Ishikawa (cell line): ENCODE results near the gene ANO6.

Source experiments
- CEBPB ChIP-seq: IDR thresholded peaks from 2 replicates; pipeline ENCODE4 v1.6.1; 2012
- CREB1 ChIP-seq: IDR thresholded peaks from 2 replicates; pipeline ENCODE4 v1.6.1; 2012; ENCODE audit warnings: low read depth
- EGR1 ChIP-seq: IDR thresholded peaks from 2 replicates; pipeline ENCODE4 v1.6.1; 2012
- EP300 ChIP-seq: IDR thresholded peaks from 2 replicates; pipeline ENCODE4 v1.6.1; 2012; ENCODE audit warnings: borderline replicate concordance
- FOXM1 ChIP-seq: IDR thresholded peaks from 2 replicates; pipeline ENCODE4 v1.6.1; 2012; ENCODE audit warnings: low read depth, borderline replicate concordance
- MAX ChIP-seq: IDR thresholded peaks from 2 replicates; pipeline ENCODE4 v1.6.1; 2012
- NFIC ChIP-seq: IDR thresholded peaks from 2 replicates; pipeline ENCODE4 v1.6.1; 2012
- RAD21 ChIP-seq: IDR thresholded peaks from 2 replicates; pipeline ENCODE4 v1.6.1; 2012; ENCODE audit warnings: low read depth
- REST ChIP-seq: IDR thresholded peaks from 2 replicates; pipeline ENCODE4 v1.6.1; 2012; ENCODE audit warnings: low read depth, mild to moderate bottlenecking
- TAF1 ChIP-seq: IDR thresholded peaks from 2 replicates; pipeline ENCODE4 v1.6.1; 2012; ENCODE audit warnings: low read depth, mild to moderate bottlenecking
- TCF12 ChIP-seq: IDR thresholded peaks from 2 replicates; pipeline ENCODE4 v1.6.1; 2012; ENCODE audit warnings: low read depth
- TEAD4 ChIP-seq: IDR thresholded peaks from 2 replicates; pipeline ENCODE4 v1.6.1; 2012
- USF1 ChIP-seq: IDR thresholded peaks from 2 replicates; pipeline ENCODE4 v1.6.1; 2012
- YY1 ChIP-seq: IDR thresholded peaks from 2 replicates; pipeline ENCODE4 v1.6.1; 2012; ENCODE audit warnings: low read depth
- ZBTB7A ChIP-seq: IDR thresholded peaks from 2 replicates; pipeline ENCODE4 v1.6.1; 2012; ENCODE audit warnings: low read depth

Gene ANO6

GRCh38 chr12:45324391-45324790, 108.5 kb downstream of the ANO6 start:
- TF ChIP-seq EP300 (no peak), REST (no peak), EGR1 (no peak), CREB1 (no peak), USF1 (no peak), YY1 (no peak)

GRCh38 chr12:45326358-45326975, 110.6 kb downstream of the ANO6 start:
- TF ChIP-seq ZBTB7A = no peak
- TF ChIP-seq CREB1 = no peak
- TF ChIP-seq RAD21 = no peak
- TF ChIP-seq CEBPB = no peak
- TF ChIP-seq NFIC = no peak
- no peak for TF ChIP-seq EP300
- TF ChIP-seq USF1 = no peak
- no peak for TF ChIP-seq MAX
- TF ChIP-seq TEAD4 = no peak
- no peak for TF ChIP-seq FOXM1
- no peak for TF ChIP-seq REST
- no peak for TF ChIP-seq EGR1
- TF ChIP-seq TCF12 = no peak
- TF ChIP-seq YY1 = no peak
- TF ChIP-seq TAF1 = no peak

- TF ChIP-seq EP300 (no peak), NFIC (no peak), EGR1 (no peak), TAF1 (no peak), RAD21 (no peak)
These were observed 112.0 kb downstream of the ANO6 start for GRCh38 chr12:45327823-45328383.

DNA sequence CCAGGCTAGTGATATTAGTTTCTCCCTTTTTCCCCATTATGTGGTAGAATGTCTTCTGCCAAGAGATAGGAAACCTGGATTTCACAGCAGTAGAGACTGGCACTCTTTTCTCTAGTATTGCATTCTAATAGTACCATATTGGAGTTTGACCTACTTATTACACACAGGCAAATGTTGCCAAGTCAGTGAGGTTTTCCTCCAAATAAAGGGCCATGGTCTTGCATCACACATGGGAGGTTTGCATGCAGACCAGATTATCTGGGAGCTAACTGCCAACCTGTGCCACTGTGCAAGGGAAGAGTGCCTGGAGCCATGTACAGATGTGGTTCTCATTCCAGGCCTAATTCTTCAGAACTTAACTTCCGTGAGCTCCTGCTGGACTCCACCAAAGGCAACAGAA, 113.3 kb downstream of the ANO6 start:
- TF ChIP-seq CEBPB (no peak), ZBTB7A (no peak), TEAD4 (no peak), RAD21 (no peak), EP300 (no peak), YY1 (no peak)

DNA sequence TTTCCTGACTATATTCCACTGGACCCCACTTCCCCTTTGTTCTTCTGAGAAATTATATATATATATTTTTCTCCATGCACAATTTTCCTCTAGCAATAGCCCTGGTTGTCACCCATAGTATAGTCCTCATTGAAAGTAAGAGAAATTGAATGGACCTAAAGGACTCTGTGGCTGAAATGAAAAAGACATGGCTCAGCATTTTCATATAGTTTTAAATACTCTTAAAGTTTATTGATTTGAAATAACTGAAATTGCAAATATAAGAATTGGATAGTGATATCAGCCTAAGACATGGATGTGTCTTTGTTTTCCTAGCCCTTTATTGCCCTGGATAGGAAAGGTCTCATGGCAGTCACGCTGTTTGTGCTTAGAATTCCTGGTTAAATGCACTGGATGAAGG, 113.8 kb downstream of the ANO6 start:
- TF ChIP-seq NFIC (no peak), USF1 (no peak), EGR1 (no peak), TAF1 (no peak), EP300 (no peak), CEBPB (no peak), ZBTB7A (no peak), CREB1 (no peak), YY1 (no peak), RAD21 (no peak)

- no peak for TF ChIP-seq EP300
These were observed 115.7 kb downstream of the ANO6 start for GRCh38 chr12:45331552-45331951.
